ENCODE results near the gene PRPF40B. TPM values are rescaled to one million over a fixed set of nuclear protein-coding genes. Genes with fewer than 3 reads are reported as not detected.

The PRPF40B gene
- total RNA-seq, 1 experiment from 2014 or later, result 33.3 TPM

GRCh38 chr12:49612210-49612609 lies 11.2 kb upstream of the PRPF40B start:
- POLR2A ChIA-PET, result interaction anchor here (0.5 to 1.5 kb wide), 9 partner anchors 12 to 290 kb away, joined by 3 to 7 read pairs (median 4); partner anchors contain the start of gene TMBIM6
- Mint-ChIP-seq H3K36me3 (ENCODE audit: insufficient read depth, unreplicated experiment) (peaks cover 19% of the 10 kb centered on the region), H3K27me3 (ENCODE audit: insufficient read depth, unreplicated experiment) (no peaks in the 10 kb centered on the region), H3K9me3 (ENCODE audit: unreplicated experiment) (no peaks in the 10 kb centered on the region), H3K4me1 (ENCODE audit: low read depth, unreplicated experiment) (peaks cover 20% of the 10 kb centered on the region), H3K27ac (ENCODE audit: unreplicated experiment) (peak overlapping the region; percentile 74), H3K4me3 (ENCODE audit: unreplicated experiment) (no peak overlapping the region)
- DNase-seq, result peak in 1 of 2 experiments; percentile 53
- no peak for TF ChIP-seq CTCF (IDR thresholded peaks at IDR 0.05; ENCODE audit: insufficient read depth in 1 of 2, low read depth in 1 of 2, low read length in 1 of 2, severe bottlenecking in 1 of 2, unreplicated experiment in 1 of 2)
- intact Hi-C loops (cut with micrococcal nuclease; ENCODE audit: unreplicated experiment), result loop anchor here (1.0 kb wide), 1 partner anchor 10 kb away; no protein-coding TSS in a partner anchor
- BruUV-seq (replicated peaks), result no TSS peak
- Histone ChIP-seq H3K4me3 (ENCODE audit: low read depth, low read length) (no peak overlapping the region), H3K9me3 (peaks cover 22% of the 10 kb centered on the region), H3K4me1 (peaks cover 30% of the 10 kb centered on the region), H3K36me3 (ENCODE audit: control insufficient read depth, insufficient read depth, low read length) (no peaks in the 10 kb centered on the region), H3K27me3 (replicated peaks; ENCODE audit: control insufficient read depth, insufficient read depth, low read length) (no peaks in the 10 kb centered on the region)
- CTCF ChIA-PET, result interaction anchor here (0.6 to 1.7 kb wide), 9 partner anchors 10 to 316 kb away, joined by 3 to 17 read pairs (median 4); partner anchors contain the start of gene PRPF40B

DNA sequence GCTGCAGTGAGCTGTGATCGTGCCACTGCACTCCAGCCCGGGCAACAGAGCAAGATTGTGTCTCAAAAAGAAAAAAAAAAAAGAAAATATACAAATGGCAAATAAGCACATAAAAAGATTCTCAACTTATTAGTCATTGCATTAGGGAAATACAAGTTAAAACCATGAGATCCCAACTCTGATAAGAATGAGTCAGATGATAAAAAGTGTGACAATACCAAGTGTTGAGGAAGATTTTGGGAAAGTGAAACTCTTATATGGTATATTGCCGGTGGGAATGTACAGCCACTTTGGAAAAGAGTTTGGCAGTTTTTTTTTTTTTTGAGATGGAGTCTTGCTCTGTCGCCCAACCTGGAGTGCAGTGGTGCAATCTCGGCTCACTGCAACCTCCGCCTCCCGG lies 7.6 kb upstream of the PRPF40B start:
- no TSS peak for BruUV-seq (replicated peaks)
- Mint-ChIP-seq H3K36me3 (ENCODE audit: insufficient read depth, unreplicated experiment) (peaks cover 7% of the 10 kb centered on the region), H3K4me1 (ENCODE audit: low read depth, unreplicated experiment) (peaks cover 43% of the 10 kb centered on the region), H3K9me3 (ENCODE audit: unreplicated experiment) (no peaks in the 10 kb centered on the region), H3K27me3 (ENCODE audit: insufficient read depth, unreplicated experiment) (no peaks in the 10 kb centered on the region), H3K27ac (ENCODE audit: unreplicated experiment) (no peak overlapping the region), H3K4me3 (ENCODE audit: unreplicated experiment) (no peak overlapping the region)
- Histone ChIP-seq H3K9me3 (peaks cover 9% of the 10 kb centered on the region), H3K36me3 (ENCODE audit: control insufficient read depth, insufficient read depth, low read length) (no peaks in the 10 kb centered on the region), H3K4me3 (ENCODE audit: low read depth, low read length) (no peak overlapping the region), H3K4me1 (peaks cover 51% of the 10 kb centered on the region), H3K27me3 (replicated peaks; ENCODE audit: control insufficient read depth, insufficient read depth, low read length) (no peaks in the 10 kb centered on the region)
- intact Hi-C loops (cut with micrococcal nuclease; ENCODE audit: unreplicated experiment), result no loop called here
- POLR2A ChIA-PET, result no interaction called here
- TF ChIP-seq CTCF (IDR thresholded peaks at IDR 0.05; ENCODE audit: insufficient read depth in 1 of 2, low read depth in 1 of 2, low read length in 1 of 2, severe bottlenecking in 1 of 2, unreplicated experiment in 1 of 2), result no peak
- DNase-seq, result no peak
- CTCF ChIA-PET, result no interaction called here

- peaks cover 4% of the 10 kb centered on the region; the same call in 1 of the 2 replicates for H3K9me3 ChIP-seq
- Mint-ChIP-seq H3K9me3 (ENCODE audit: unreplicated experiment) (no peaks in the 10 kb centered on the region), H3K36me3 (ENCODE audit: insufficient read depth, unreplicated experiment) (peaks cover 7% of the 10 kb centered on the region), H3K27ac (ENCODE audit: unreplicated experiment) (no peak overlapping the region), H3K4me1 (ENCODE audit: low read depth, unreplicated experiment) (peaks cover 51% of the 10 kb centered on the region), H3K27me3 (ENCODE audit: insufficient read depth, unreplicated experiment) (no peaks in the 10 kb centered on the region), H3K4me3 (ENCODE audit: unreplicated experiment) (no peak overlapping the region)
- no peak for TF ChIP-seq CTCF (IDR thresholded peaks at IDR 0.05; ENCODE audit: insufficient read depth in 1 of 2, low read depth in 1 of 2, low read length in 1 of 2, severe bottlenecking in 1 of 2, unreplicated experiment in 1 of 2)
- H3K4me3 ChIP-seq (ENCODE audit: low read depth, low read length), result no peak overlapping the region
- H3K4me1 ChIP-seq, result peaks cover 60% of the 10 kb centered on the region
- intact Hi-C loops (cut with micrococcal nuclease; ENCODE audit: unreplicated experiment), result no loop called here
- H3K27me3 ChIP-seq (replicated peaks; ENCODE audit: control insufficient read depth, insufficient read depth, low read length), result no peaks in the 10 kb centered on the region
- H3K36me3 ChIP-seq (ENCODE audit: control insufficient read depth, insufficient read depth, low read length), result no peaks in the 10 kb centered on the region
- CTCF ChIA-PET, result no interaction called here
- POLR2A ChIA-PET, result no interaction called here
- BruUV-seq (replicated peaks), result no TSS peak
- no peak for DNase-seq
Measured at GRCh38 chr12:49616533-49617219, 6.7 kb upstream of the PRPF40B start.
